GM13977 (cell line): Measurements from ENCODE around the gene CAPN11.

ENCODE experiments used
- DNase-seq: peaks from one replicate; pipeline ENCODE4 v3.0.0; 2012; ENCODE audit warnings: low spot score
- in situ Hi-C: fragments of 300-500 bp; cut with MboI; formaldehyde crosslinking; loops from one replicate; pipeline ENCODE4 v1.12.0; 2022; ENCODE audit warnings: low sequenced_read_pairs, low pct_unique_long_range_greater_than_20kb, mixed read lengths, inconsistent platforms; ENCODE audit not compliant: unreplicated experiment
- TF ChIP-seq, protein P1 (sequence below): IDR thresholded peaks from 2 replicates; pipeline ENCODE4 v1.5.1; 2012; ENCODE audit warnings: mild to moderate bottlenecking, control low read depth; ENCODE audit not compliant: insufficient read depth; ENCODE audit errors: extremely low read depth, missing control alignments

Gene CAPN11

DNA sequence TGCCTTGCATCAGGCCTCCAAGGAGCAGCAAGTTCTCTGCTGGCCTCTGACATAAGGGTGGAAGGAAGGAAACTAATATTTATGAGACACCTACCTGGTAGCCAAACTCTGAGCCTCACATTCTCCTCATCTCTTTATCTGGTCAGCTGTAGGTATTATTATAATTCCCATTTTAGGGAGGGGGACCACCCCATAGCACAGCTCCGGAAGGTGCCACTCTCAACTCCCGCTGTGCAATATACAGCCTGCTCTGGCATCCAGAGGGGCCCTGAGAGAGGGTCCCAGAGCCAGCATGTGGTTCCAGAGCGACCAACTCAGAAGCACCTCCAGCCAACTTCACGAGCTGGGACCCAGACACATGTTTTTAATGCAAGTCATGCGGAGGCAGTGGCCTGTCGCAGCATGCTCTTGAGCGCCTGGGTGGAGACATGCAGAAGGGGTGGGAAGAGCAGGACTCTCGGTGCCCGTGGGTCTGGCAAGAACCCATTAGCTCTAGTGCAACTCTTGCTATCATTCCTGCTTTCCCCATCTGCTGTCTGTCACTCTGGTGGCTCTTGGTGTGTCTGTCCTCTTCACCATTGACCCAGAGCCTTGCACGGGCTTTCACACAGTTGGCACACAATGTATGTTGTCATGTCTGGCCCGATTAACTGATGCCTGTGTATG, 43.2 kb downstream of the CAPN11 start:
- TF ChIP-seq, protein P1, sequence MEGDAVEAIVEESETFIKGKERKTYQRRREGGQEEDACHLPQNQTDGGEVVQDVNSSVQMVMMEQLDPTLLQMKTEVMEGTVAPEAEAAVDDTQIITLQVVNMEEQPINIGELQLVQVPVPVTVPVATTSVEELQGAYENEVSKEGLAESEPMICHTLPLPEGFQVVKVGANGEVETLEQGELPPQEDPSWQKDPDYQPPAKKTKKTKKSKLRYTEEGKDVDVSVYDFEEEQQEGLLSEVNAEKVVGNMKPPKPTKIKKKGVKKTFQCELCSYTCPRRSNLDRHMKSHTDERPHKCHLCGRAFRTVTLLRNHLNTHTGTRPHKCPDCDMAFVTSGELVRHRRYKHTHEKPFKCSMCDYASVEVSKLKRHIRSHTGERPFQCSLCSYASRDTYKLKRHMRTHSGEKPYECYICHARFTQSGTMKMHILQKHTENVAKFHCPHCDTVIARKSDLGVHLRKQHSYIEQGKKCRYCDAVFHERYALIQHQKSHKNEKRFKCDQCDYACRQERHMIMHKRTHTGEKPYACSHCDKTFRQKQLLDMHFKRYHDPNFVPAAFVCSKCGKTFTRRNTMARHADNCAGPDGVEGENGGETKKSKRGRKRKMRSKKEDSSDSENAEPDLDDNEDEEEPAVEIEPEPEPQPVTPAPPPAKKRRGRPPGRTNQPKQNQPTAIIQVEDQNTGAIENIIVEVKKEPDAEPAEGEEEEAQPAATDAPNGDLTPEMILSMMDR = no peak
- in situ Hi-C loops = no loop called here
- DNase-seq = no peak

GRCh38 chr6:44202332-44202971, 43.8 kb downstream of the CAPN11 start:
- in situ Hi-C loops = no loop called here
- no peak for DNase-seq
- TF ChIP-seq, protein P1 = no peak

- in situ Hi-C loops = no loop called here
- no peak for DNase-seq
- TF ChIP-seq, protein P1 = no peak
Measured at GRCh38 chr6:44202972-44203750, 44.5 kb downstream of the CAPN11 start.

DNA sequence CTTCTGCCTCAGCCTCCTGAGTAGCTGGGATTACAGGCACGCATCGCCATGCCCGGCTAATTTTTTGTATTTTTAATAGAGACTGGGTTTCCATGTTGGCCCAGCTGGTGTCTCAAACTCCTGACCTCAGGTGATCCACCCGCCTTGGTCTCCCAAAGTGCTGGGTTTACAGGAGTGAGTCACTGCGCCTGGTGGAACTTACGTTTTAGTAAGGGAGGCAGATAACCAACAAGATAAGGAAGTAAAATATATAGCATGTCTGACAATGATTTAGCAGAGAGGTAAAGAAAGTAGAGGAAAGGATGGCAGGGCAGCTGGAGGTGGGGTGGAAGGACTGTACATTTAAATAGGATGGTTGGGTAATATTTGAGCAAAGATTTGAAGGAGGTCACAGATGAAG, 45.3 kb downstream of the CAPN11 start:
- in situ Hi-C loops = no loop called here
- TF ChIP-seq, protein P1 = no peak

DNA sequence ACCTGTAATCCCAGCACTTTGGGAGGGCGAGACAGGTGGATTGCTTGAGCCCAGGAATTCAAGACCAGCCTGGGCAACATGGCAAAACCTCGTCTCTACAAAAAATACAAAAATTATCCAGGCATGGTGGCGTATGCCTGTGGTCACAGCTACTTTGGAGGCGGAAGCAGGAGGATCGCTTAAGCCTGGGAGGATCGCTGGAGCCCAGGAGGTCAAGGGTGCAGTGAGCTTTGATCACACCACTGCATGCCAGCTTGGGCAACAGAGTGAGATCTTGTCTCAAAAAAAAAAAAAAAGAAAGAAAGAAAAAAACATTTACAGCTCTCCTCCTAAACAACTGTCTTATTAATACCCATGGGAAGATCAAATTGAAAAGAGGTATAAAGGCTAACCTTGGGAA, 49.3 kb downstream of the CAPN11 start:
- in situ Hi-C loops = no loop called here
- TF ChIP-seq, protein P1 = no peak

More for the DNA sequence above, 45.3 kb downstream of the CAPN11 start:
- no peak for DNase-seq

DNA sequence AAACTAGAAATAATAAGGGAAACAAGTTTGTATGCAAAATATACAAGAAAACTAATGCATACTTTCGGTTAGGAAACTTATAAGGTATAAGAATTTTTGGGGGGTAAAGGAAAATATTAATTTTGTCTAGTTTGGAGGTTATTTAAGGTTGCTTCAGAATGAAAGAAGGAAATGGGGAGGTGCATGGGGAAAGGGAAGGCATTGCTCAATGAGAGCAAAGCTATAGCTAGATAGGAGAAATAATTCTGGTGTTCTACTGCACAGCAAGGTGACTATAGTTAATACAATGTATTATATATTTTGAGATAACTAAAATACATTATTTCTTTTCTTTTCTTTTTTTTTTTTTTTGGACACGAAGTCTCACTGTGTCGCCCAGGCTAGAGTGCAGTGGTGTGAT, 52.7 kb downstream of the CAPN11 start:
- TF ChIP-seq, protein P1 = no peak
- in situ Hi-C loops = no loop called here
- DNase-seq = no peak

More for the DNA sequence above, 49.3 kb downstream of the CAPN11 start:
- no peak for DNase-seq
